ENCODE results near the gene ST7.

DNA sequence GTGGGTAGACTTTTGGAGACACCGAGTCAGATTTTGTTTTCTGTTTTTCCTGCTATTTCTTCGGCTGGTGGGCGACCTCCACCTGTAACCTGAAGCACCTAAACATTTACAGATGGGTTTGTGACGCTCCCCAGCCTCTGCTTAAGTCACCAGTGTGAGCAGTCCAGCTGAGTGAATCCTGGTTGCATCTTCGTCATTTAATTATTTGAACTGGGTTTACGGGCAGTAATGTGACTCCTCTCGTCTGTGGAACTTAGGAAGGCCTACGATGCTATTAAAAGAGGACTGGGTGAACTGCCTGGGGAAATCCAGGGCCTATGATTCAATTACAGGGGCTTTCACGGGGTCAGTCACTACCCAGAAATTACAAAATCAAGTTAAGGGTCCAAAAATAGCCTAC is 317.1 kb downstream of the ST7 start:
- TF ChIP-seq, protein P1, sequence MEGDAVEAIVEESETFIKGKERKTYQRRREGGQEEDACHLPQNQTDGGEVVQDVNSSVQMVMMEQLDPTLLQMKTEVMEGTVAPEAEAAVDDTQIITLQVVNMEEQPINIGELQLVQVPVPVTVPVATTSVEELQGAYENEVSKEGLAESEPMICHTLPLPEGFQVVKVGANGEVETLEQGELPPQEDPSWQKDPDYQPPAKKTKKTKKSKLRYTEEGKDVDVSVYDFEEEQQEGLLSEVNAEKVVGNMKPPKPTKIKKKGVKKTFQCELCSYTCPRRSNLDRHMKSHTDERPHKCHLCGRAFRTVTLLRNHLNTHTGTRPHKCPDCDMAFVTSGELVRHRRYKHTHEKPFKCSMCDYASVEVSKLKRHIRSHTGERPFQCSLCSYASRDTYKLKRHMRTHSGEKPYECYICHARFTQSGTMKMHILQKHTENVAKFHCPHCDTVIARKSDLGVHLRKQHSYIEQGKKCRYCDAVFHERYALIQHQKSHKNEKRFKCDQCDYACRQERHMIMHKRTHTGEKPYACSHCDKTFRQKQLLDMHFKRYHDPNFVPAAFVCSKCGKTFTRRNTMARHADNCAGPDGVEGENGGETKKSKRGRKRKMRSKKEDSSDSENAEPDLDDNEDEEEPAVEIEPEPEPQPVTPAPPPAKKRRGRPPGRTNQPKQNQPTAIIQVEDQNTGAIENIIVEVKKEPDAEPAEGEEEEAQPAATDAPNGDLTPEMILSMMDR (IDR thresholded peaks at IDR 0.05; ENCODE audit: poor library complexity): no peak
- TF ChIP-seq EZH2phosphoT487 (IDR thresholded peaks at IDR 0.05; ENCODE audit: low read depth, severe bottlenecking, unreplicated experiment) (no peak), EZH2 (IDR thresholded peaks at IDR 0.05; ENCODE audit: borderline replicate concordance) (no peak)

All from hepatocyte (in vitro differentiated cells).